Fibroblast of skin of left biceps (primary cell): ENCODE results near the gene RFTN1.

Experiments used
- DNase-seq, 2 experiments: peaks; one replicate each; pipeline ENCODE4 v3.0.0-alpha.2; 2013; ENCODE audit warnings: low read depth in 2 of 2

The RFTN1 gene

DNA sequence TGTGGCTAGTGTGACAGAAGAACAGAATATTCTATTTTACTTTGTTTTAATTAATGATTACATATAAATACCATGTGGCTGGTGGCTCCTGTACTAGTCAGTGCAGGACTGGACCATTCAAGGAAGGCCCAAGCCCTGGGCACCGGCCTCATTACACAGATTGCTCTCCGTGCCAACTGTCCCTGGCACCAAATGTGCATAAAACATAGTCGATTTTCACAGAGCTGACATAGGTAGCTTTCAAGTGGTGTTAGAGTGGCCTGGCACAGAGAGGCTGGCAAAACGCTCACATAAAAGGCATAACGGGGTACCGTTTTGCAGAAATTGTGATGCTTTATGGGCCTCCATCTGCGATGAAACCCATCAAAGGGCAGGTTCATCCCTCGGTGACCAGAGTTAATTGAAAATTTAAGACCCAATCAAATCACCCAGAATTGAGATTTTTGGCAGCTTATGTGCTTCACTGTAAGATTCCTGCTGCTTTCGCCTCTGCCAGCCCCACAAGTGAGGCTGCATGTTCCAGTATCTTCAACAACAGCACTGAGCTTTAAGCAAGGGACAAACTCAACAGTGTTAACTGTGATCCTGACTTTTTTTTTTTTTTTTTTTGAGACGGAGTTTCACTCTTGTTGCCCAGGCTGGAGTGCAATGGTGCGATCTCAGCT, 25.9 kb downstream of the RFTN1 start:
- DNase-seq: no peak

DNA sequence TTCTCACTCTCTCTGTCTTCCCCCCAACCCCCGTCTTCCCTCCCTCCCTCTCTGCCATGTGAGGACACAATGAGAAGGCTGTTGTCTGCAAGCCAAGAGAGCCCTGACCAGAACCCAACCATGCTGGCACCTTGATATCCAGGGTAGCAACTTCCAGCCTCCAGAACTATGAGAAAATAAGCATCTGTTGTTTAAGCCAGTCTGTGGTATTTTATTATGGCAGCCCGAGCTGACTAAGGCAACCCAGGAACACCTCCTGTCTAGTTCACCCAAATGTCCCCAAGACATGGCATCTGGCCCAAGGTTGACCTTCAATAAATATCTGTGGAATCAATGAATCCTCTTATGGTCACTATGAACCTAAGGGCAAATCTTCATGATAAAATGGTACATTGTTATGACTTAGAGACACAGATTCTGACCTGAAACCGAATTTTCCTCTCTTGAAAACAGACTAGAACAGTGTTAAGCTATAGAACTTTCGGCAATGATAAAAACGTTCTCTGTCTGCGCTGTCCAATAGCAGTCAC, 26.5 kb downstream of the RFTN1 start:
- DNase-seq: no peak

DNA sequence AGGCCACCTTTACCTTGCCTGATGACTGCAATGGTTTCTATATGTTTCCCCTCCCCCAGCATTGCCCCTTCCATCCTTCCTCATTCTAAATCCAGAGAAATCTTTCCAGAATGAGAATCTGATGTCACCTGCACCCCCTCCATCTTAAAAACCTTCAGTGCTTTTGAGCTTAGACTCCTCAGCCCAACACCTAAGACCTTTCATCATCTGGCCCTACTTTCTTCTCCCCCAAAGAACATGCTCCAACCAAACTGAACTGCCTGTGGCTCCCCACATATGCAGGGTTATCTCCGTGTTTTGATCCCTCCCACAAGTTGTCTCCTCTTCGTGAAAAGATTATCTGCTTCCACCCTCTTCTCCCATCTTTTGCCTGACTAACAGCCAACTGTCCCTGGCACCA, 27.3 kb downstream of the RFTN1 start:
- no peak for DNase-seq

DNA sequence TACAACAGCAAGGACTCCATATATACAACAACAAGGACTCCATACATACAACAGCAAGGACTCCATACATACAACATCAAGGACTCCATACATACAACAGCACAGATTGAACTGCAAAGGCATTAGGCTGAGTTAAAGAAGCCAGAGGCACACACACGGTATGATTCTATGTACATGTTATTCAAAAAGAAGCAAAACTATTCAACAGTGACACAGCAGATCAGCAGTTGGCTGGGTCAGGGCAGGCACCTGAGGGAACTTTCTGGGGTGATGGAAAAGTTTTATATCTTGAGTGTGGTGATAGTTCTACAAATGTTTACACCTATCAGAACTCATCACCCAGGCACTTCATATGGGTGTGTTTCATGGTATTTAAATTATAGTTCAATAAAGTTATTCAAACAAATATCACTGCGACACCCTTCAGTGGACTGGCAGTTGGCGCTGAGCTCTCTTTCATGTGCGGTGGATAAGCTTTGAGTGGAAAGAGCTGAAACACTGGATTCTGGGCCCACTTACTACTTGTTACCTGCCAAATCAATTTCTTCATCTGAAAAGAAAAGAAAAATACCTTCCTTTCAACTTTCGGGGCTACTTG, 28.0 kb downstream of the RFTN1 start:
- DNase-seq: no peak

DNA sequence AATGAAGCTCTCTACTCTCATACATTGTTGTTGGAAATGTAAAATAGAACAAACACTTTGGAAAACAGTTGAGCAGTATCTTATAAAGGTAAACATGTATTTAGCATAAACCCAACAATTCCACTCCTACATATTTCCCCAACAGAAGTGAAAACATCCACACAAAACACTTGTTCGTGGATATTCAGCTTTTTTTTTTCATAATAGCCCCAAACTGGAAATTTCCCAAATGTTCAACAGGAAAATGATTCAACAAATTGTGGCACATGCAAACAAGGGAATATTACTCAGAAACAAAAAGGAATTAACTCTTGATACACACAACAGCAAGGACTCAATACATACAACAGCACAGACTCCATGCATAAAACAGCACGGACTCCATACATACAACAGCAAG, 28.5 kb downstream of the RFTN1 start:
- no peak for DNase-seq

- peak; percentile 92 to 95 for DNase-seq
These were observed 29.3 kb downstream of the RFTN1 start for GRCh38 chr3:16484216-16484615.

GRCh38 chr3:16482770-16483531, 30.5 kb downstream of the RFTN1 start:
- DNase-seq: no peak

DNA sequence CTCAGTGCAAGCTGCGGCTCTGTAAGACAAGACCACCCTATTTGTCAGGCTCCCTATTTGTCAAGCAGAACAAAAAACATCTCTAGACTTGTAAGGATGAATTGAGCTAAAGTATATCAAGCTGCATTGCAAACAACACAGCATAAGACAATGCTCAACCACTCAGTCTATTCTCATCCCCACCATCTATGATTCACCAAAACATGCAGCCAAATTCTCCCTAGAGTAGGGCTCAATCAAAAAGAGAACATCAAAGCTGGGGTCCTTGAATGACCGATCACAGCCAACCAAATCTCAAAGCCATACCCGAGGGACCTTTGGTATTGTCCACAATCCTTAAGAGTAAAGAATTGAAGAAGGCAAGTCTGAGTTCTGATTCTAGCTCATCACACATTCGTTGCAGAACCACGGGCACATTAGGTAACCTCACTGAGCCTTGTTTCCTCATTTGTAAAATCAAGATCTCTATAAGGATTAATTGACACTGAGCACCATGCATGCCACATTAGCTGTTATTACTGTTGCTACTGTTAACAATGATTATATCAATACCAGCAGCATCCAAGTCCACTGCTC, 31.2 kb downstream of the RFTN1 start:
- DNase-seq: no peak

DNA sequence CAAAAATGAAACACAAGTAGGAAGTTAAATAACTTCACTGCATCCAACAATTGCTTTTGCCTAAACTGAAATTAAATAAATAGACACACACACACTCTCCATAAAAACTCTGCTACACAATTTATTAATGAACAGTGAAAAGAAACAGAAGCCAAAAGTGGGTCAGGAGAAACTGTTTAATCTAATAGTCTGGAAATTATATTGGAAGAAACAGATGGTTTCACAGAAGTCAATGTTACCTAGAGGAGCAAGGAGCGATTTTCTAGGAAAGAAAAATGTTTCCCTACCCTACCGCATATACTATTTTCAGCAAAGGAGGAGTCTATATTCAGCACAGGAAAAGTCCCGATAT, 32.0 kb downstream of the RFTN1 start:
- DNase-seq: no peak

- DNase-seq: peak; percentile 28 to 37
These were observed 32.5 kb downstream of the RFTN1 start for GRCh38 chr3:16480861-16481545.

DNA sequence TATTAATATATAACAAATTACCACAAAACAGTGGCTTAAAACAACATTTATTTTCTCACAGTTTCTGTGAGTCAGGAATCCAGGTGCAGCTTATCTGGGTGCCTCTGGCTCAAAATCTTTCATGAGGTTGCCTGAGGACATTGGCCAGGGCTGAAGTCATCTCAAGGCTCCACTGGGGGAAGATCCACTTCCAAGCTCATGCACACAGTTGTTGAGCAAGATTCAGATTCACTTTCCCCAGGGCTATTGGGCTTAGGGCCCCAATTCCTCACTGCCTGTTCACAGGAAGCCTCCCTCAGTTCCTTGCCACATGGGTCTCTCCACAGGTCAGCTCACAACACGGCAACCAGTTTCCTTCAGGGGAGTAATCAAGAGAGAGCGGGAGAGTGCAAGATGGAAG, 35.0 kb downstream of the RFTN1 start:
- DNase-seq: peak in 1 of 2 experiments; percentile 15

DNA sequence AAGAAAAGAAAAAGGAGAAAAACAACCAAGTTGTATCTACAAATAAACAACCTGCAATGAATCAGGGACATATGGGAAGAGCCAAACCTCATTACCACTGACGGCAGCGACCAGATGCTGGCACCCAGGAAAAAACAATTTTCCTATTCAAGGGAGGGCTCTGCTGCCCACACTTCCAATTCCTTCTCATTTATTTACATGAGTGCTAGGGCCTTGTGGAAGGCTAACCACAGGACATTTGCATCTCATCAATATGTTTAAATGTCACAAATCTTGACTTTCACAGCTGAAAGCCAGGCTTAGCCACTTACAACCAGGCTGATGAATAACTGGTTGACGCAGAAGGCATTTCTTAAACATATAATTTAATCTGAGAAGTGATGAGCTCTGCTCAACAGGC, 36.0 kb downstream of the RFTN1 start:
- DNase-seq: peak in 1 of 2 experiments; percentile 5

GRCh38 chr3:16477056-16477455, 36.4 kb downstream of the RFTN1 start:
- DNase-seq: peak; percentile 42 to 49

- DNase-seq: peak; percentile 94 to 96
These were observed 36.9 kb downstream of the RFTN1 start for GRCh38 chr3:16476636-16477035.

GRCh38 chr3:16475766-16476165, 37.7 kb downstream of the RFTN1 start:
- no peak for DNase-seq

GRCh38 chr3:16474920-16475319, 38.6 kb downstream of the RFTN1 start:
- no peak for DNase-seq

DNA sequence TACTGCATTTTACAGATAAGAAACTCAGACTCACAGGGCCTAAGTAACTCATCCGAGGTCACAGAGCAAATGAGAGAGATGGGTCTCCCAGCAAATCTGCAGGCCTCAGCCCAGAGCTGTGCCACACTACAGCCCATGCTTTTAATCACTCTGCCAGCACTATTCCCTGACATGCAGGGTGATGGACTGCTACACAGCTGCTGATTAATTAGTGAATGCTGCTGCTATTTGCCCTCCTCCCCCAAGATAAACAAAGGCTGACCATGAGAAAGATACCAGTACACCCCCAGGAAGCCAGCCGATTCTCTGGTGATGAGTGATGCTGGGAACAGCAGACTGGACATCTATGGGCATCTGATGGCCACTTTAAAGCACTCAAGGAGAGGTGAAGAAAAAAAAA, 39.3 kb downstream of the RFTN1 start:
- no peak for DNase-seq

GRCh38 chr3:16472593-16472992, 40.9 kb downstream of the RFTN1 start:
- no peak for DNase-seq

- DNase-seq: no peak
These were observed 41.6 kb downstream of the RFTN1 start for GRCh38 chr3:16471897-16472296.

GRCh38 chr3:16470590-16470989, 42.9 kb downstream of the RFTN1 start:
- DNase-seq: no peak

DNA sequence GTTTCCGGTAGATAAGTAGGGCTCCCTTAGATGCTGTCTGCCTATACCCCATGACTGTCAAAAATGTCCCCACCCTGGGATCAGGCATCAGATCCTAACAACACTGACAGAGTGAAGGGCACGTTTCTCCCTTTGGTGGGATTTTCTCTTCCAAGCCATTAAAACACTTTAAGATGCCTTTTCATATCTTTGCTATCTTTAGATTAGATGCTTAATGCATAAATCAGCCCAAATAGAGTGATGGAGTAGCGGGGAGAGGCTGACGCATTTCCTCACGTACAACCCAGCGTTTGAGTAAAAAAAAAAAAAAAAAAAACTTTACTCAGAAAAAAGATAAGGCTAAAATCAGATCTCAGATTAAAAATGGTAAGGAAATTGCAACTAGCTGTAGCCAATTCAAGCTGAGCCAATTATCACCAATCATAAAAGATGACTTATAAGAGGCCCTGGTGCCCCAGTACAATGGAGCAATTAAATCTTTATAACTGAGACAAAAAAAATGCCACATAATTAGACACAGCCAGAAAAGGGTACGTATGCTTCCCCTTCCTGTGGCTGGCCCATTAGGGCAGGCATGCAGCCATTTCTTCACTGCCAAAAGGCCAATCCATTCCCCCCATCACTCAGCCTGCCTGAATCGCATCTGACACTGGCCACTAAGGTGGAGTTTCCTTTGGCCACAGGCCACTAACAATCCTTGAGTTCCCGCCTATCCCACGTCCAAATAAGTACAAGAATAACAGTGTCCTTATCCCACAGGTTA, 45.0 kb downstream of the RFTN1 start:
- DNase-seq: no peak
